Kidney tubule cell (primary cell): Measurements from ENCODE around the gene SMIM7.
"Not testable (repeated sequence)": the region's sequence is repeated elsewhere in the genome, so short reads cannot be mapped to it uniquely, and the experiment has no call there.

ENCODE experiments used
- DNase-seq: peaks from one replicate; pipeline ENCODE4 v3.0.0-alpha.2; 2018; ENCODE audit warnings: low spot score

Gene SMIM7

GRCh38 chr19:16654627-16655026 lies 5.3 kb downstream of the SMIM7 start:
- DNase-seq = no peak

GRCh38 chr19:16654140-16654539 lies 5.8 kb downstream of the SMIM7 start:
- no peak for DNase-seq

GRCh38 chr19:16652854-16653253 lies 7.1 kb downstream of the SMIM7 start:
- no peak for DNase-seq

GRCh38 chr19:16651421-16652188 lies 8.3 kb downstream of the SMIM7 start:
- DNase-seq = not testable (repeated sequence)

GRCh38 chr19:16650821-16651220 lies 9.1 kb downstream of the SMIM7 start:
- no peak for DNase-seq

- DNase-seq = peak; percentile 40
Measured at GRCh38 chr19:16649734-16650133, 10.2 kb downstream of the SMIM7 start.

- DNase-seq = no peak
Measured at GRCh38 chr19:16645140-16645539, 14.8 kb downstream of the SMIM7 start.

GRCh38 chr19:16641695-16642094 lies 18.2 kb downstream of the SMIM7 start:
- DNase-seq = no peak

- DNase-seq = no peak
Measured at GRCh38 chr19:16640951-16641350, 19.0 kb downstream of the SMIM7 start.

GRCh38 chr19:16638666-16639065 lies 21.3 kb downstream of the SMIM7 start:
- no peak for DNase-seq

- no peak for DNase-seq
Measured at GRCh38 chr19:16637535-16637934, 22.4 kb downstream of the SMIM7 start.

- DNase-seq = no peak
Measured at GRCh38 chr19:16631465-16631864, 28.5 kb downstream of the SMIM7 start.

- DNase-seq = no peak
Measured at GRCh38 chr19:16628984-16629691, 30.8 kb downstream of the SMIM7 start.

GRCh38 chr19:16628183-16628983 lies 31.6 kb downstream of the SMIM7 start, which contains the start of gene MED26:
Gene MED26 (minus strand): TSS chr19:16628204. CDS start chr19:16627943, 261 bp downstream.
- peak; percentile 95 for DNase-seq

GRCh38 chr19:16627928-16628182 lies 32.1 kb downstream of the SMIM7 start:
- no peak for DNase-seq

- no peak for DNase-seq
Measured at GRCh38 chr19:16627193-16627927, 32.6 kb downstream of the SMIM7 start.

GRCh38 chr19:16626796-16627192 lies 33.1 kb downstream of the SMIM7 start:
- no peak for DNase-seq

- DNase-seq = no peak
Measured at GRCh38 chr19:16625163-16625958, 34.6 kb downstream of the SMIM7 start.

- DNase-seq = no peak
Measured at GRCh38 chr19:16624236-16624635, 35.7 kb downstream of the SMIM7 start.

- DNase-seq = no peak
Measured at GRCh38 chr19:16623576-16623975, 36.4 kb downstream of the SMIM7 start.

- no peak for DNase-seq
Measured at GRCh38 chr19:16623066-16623465, 36.9 kb downstream of the SMIM7 start.
